RWPE2 (cell line): Measurements from ENCODE around the gene CD48.

Source experiments
- ATAC-seq: fragments of 200-7000 bp; cut with Tn5 transposase; 3 replicates; pipeline ENCODE4 v1.9.1; 2021; ENCODE audit warnings: low read depth
- DNase-seq: peaks from one replicate; pipeline ENCODE4 v3.0.0-alpha.2; 2020; ENCODE audit warnings: low spot score
- H3K27ac ChIP-seq: fragments of 450-650 bp; 2 replicates; pipeline ENCODE4 v1.5.1; 2017; ENCODE audit warnings: mild to moderate bottlenecking; ENCODE audit not compliant: poor library complexity, severe bottlenecking
- H3K27me3 ChIP-seq: fragments of 250-450 bp; sonication (Bioruptor Pico); 2 replicates; pipeline ENCODE4 v1.5.1; 2021; ENCODE audit warnings: mild to moderate bottlenecking, moderate library complexity; ENCODE audit not compliant: insufficient read depth, poor library complexity, severe bottlenecking
- H3K36me3 ChIP-seq: fragments of 250-450 bp; sonication (Bioruptor Pico); 2 replicates; pipeline ENCODE4 v1.5.1; 2020; ENCODE audit warnings: low read depth, mild to moderate bottlenecking, moderate library complexity
- H3K4me1 ChIP-seq: fragments of 250-450 bp; sonication (Bioruptor Pico); 2 replicates; pipeline ENCODE4 v1.5.1; 2021; ENCODE audit warnings: mild to moderate bottlenecking, moderate library complexity; ENCODE audit not compliant: insufficient read depth, poor library complexity, severe bottlenecking
- H3K4me3 ChIP-seq: fragments of 250-450 bp; sonication (Bioruptor Pico); 2 replicates; pipeline ENCODE4 v1.5.1; 2021; ENCODE audit warnings: mild to moderate bottlenecking, moderate library complexity; ENCODE audit not compliant: severe bottlenecking
- H3K9me3 ChIP-seq: fragments of 250-450 bp; sonication (Bioruptor Pico); 2 replicates; pipeline ENCODE4 v1.5.1; 2021; ENCODE audit warnings: mild to moderate bottlenecking, moderate library complexity; ENCODE audit not compliant: severe bottlenecking
- CTCF ChIP-seq: fragments of 450-650 bp; IDR thresholded peaks from one replicate; pipeline ENCODE4 v1.5.1; 2017; ENCODE audit warnings: mild to moderate bottlenecking, moderate library complexity; ENCODE audit not compliant: poor library complexity, severe bottlenecking

CD48 gene

GRCh38 chr1:160631983-160632625 is 79.5 kb downstream of the CD48 start:
- no peaks in the 10 kb centered on the region for H3K4me1 ChIP-seq
- no peak for ATAC-seq
- no peaks in the 10 kb centered on the region for H3K27me3 ChIP-seq
- H3K27ac ChIP-seq, result no peak overlapping the region
- no peaks in the 10 kb centered on the region for H3K36me3 ChIP-seq
- no peak for TF ChIP-seq CTCF
- no peak overlapping the region for H3K4me3 ChIP-seq
- no peak for DNase-seq
- H3K9me3 ChIP-seq, result no peaks in the 10 kb centered on the region

- Histone ChIP-seq H3K9me3 (no peaks in the 10 kb centered on the region), H3K4me1 (no peaks in the 10 kb centered on the region), H3K27ac (no peak overlapping the region), H3K27me3 (no peaks in the 10 kb centered on the region), H3K4me3 (no peak overlapping the region), H3K36me3 (no peaks in the 10 kb centered on the region)
- no peak for TF ChIP-seq CTCF
- no peak for DNase-seq
- no peak for ATAC-seq
Measured at GRCh38 chr1:160630523-160631451, 80.8 kb downstream of the CD48 start.

GRCh38 chr1:160629286-160630210 is 82.1 kb downstream of the CD48 start:
- Histone ChIP-seq H3K27me3 (no peaks in the 10 kb centered on the region), H3K27ac (no peak overlapping the region), H3K36me3 (no peaks in the 10 kb centered on the region), H3K4me1 (no peaks in the 10 kb centered on the region), H3K4me3 (no peak overlapping the region), H3K9me3 (no peaks in the 10 kb centered on the region)
- DNase-seq, result no peak
- no peak for ATAC-seq
- TF ChIP-seq CTCF, result no peak

DNA sequence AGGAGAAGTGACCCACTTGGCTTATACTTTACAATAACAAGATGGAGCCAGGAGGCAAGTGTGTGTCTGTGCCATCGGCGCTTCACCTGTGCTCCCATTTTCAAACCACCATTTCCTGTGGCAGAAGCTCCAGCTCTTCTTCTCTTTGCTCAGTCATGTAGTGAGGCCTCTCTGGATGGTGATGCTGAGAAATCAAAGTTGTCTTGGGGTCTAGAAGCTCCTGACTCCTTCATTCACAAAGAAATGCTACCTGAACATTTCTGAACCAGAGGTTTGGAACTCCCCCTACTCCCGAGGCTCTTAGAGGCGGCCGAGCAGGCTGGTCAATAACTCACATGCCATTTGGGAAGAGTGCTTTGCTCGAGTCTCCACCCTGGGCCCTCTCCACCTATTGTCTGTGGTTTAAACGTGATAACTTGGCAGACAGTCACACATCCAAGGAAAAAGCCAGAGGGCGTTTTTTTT is 82.8 kb downstream of the CD48 start:
- Histone ChIP-seq H3K4me3 (no peak overlapping the region), H3K27me3 (no peaks in the 10 kb centered on the region), H3K9me3 (no peaks in the 10 kb centered on the region), H3K27ac (no peak overlapping the region), H3K4me1 (no peaks in the 10 kb centered on the region), H3K36me3 (no peaks in the 10 kb centered on the region)
- ATAC-seq (no peak), DNase-seq (no peak)
- no peak for TF ChIP-seq CTCF
